ENCODE measurements around the gene RAB1A.
A peak's percentile ranks its signal among the peaks of the same experiment; 100 is the strongest.
"Not testable (repeated sequence)": the region's sequence is repeated elsewhere in the genome, so short reads cannot be mapped to it uniquely, and the experiment has no call there.

RAB1A gene

GRCh38 chr2:65129826-65130663 lies at the start of gene RAB1A:
Gene RAB1A (minus strand): TSS chr2:65130106. CDS start chr2:65129915, 191 bp downstream.
- peak; percentile 99 for DNase-seq (ENCODE audit: low read depth)

DNA sequence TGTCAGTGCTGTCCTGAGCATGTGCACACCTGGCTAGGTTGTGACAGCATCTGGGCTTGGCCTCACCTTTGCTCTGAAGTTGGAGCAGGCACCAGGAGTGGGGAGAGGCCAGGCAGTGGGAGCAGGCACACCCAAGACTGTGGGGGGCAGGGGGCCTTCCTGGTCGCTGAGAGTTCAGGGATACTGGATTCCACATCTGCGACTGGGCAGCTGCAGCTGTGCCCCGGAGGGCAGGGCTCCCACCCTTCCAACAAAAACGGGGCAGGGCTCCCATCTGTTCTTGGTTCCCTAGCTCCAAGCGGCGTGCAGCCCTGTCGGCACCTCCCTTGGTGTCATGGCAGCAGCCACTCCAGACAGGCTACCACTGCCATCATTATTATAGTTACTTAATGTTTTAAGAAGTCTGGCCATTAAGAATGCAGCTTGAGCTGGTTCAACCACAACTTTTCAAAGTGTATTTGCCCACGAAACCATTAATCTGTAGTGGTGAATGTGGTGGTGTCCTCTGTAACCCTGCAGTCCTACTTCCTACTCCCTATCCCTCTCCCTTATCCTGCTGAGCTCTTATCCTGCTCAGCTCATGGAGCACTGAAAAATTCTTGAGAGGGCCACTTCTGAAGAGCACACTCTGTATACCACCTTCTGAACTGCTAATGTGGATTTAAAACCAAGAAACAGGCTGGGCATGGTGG lies 48.0 kb upstream of the RAB1A start:
- no peak for DNase-seq (ENCODE audit: low read depth)

GRCh38 chr2:65175894-65176530 lies 46.1 kb upstream of the RAB1A start:
- no peak for DNase-seq (ENCODE audit: low read depth)

- DNase-seq (ENCODE audit: low read depth): not testable (repeated sequence)
Measured at GRCh38 chr2:65174031-65174430, 44.1 kb upstream of the RAB1A start.

GRCh38 chr2:65172994-65173790 lies 43.3 kb upstream of the RAB1A start:
- DNase-seq (ENCODE audit: low read depth): no peak

- not testable (repeated sequence) for DNase-seq (ENCODE audit: low read depth)
Measured at GRCh38 chr2:65170611-65171477, 40.9 kb upstream of the RAB1A start.

DNA sequence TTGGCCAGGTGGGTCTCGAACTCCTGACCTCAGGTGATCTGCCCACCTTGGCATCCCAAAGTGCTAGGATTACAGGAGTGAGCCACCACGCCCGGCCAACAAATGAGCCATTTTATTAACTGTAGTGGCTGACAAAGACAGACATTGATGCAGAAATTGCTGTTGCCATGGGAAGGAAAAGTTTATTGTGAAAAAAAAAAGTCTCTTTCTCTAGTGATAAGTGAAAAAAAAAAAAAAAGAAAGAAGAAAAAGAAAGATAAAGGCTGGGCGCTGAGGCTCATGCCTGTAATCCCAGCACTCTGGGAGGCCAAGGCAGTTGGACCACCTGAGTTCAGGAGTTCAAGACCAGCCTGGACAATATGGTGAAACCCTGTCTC lies 39.8 kb upstream of the RAB1A start:
- no peak for DNase-seq (ENCODE audit: low read depth)

DNA sequence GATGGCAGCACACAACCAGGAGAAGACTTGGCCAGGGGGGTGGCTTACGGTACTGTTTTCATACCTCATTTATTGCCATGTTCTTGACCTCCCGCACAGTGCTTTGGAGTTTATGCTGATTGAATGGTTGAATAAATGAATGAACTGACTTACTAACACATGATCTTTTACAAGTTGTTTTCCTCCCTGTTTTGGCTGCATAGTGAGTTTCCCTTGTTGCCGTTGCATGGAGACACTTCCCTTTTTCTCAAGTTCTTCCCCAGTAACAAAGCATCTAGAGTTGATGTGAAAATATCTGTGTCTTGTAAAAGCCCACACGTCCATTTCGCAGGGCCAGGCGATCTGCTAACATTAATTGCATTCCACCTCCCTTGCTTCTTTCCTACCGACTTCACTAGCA lies 35.7 kb upstream of the RAB1A start:
- no peak for DNase-seq (ENCODE audit: low read depth)

DNA sequence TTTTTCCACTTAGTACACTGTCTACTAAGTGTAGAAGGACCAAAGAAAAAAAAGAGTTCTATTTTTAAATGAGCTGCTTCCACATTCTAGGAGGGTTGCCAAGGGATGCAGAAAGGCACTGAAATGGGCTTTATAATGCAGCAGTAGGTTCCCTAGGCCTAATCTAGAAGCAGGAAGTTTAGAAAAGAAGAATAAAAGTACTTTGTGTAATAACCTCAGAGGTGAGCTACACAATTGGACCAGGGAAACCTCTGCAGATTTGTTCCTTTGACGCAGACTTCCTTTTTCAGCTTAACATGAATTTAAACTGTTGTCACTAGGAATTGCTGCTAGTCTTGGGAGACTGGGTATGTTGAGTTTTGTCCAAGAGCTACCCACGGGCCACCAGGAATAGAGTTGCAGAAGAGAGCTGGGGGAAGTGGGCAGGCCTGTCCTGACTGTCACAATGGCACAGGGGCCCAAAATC lies 34.6 kb upstream of the RAB1A start:
- DNase-seq (ENCODE audit: low read depth): no peak

GRCh38 chr2:65161551-65162100 lies 31.7 kb upstream of the RAB1A start:
- DNase-seq (ENCODE audit: low read depth): no peak

GRCh38 chr2:65159906-65160305 lies 30.0 kb upstream of the RAB1A start:
- DNase-seq (ENCODE audit: low read depth): no peak

DNA sequence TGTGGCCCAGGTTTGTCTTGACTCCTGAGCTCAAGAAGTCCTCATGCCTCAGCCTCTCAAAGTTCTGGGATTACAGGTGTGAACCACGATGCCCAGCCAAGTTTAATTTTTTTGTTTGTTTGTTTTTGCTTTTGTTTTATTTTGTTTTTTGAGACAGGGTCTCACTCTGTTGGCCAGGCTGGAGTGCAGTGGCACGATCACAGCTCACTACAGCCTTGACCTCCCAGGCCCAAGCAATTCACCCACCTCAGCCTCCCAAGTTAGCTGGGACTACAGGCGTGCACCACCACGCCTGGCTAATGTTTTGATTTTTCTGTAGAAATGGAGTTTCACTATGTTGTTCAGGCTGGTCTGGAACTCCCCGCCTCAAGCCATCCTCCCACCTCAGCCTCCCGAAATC lies 29.4 kb upstream of the RAB1A start:
- no peak for DNase-seq (ENCODE audit: low read depth)

GRCh38 chr2:65158557-65158956 lies 28.7 kb upstream of the RAB1A start:
- no peak for DNase-seq (ENCODE audit: low read depth)

GRCh38 chr2:65157856-65158255 lies 27.9 kb upstream of the RAB1A start:
- DNase-seq (ENCODE audit: low read depth): not testable (repeated sequence)

DNA sequence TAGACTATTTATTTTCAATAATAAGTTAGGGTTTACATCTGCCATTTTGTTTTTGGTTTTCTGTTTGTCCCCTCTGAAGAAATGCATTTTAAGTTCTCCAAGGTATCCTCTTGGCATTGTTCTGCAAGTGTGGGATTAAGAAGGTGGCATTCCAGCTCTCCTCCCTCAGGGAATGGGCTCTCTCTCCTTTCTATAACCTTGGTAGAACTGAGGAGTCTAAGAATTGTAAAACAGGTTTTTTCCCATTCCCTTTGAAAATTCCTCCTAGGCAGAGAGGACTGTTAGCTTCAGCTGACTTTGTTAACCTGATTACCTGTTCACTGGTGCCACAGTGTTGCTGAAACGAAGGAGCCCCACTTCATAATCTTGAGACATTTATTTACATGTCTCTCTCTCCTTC lies 26.1 kb upstream of the RAB1A start:
- no peak for DNase-seq (ENCODE audit: low read depth)

GRCh38 chr2:65153515-65153914 lies 23.6 kb upstream of the RAB1A start:
- no peak for DNase-seq (ENCODE audit: low read depth)

DNA sequence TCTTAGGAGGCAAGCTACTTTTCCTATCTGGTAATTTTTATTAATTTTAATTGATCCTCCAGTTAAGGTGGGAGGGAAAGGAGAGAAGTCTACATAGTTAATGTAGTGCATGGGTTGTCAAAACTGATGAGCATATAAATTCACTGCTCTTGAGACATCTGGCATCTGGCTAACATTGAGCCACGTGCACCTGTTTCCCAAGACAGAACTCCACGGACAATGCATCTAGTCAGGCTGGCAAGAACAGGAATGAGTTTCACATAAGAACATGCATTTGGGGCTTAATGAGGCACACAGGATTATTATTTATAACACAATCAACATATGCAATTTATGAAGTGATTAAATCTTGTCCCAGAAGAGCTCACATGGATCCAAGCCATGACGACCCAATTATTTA lies 16.2 kb upstream of the RAB1A start:
- no peak for DNase-seq (ENCODE audit: low read depth)

GRCh38 chr2:65144571-65144970 lies 14.7 kb upstream of the RAB1A start:
- DNase-seq (ENCODE audit: low read depth): no peak

DNA sequence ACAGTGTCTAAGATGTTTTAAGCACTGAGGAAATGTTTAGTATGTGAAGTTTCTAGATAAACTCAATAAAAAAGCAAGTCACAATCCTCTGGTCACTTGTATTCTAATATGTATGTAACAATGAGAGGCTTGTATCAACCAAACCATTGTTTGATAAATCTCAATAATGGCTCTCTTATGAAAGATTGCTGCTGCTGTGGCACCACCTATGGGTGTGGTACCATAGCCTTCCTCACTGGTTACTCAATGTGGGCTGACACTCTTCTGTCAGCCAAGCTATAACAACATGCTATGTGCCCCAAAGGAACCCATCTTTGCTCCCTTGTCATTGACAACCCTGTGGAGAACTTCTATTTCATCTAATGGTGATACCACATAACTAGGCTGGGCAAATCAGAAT lies 12.6 kb upstream of the RAB1A start:
- no peak for DNase-seq (ENCODE audit: low read depth)

GRCh38 chr2:65137197-65137775 lies 7.4 kb upstream of the RAB1A start:
- DNase-seq (ENCODE audit: low read depth): no peak
